GM23338 (cell line): Measurements from ENCODE around the gene AOC3. TPM values are rescaled to one million over a fixed set of nuclear protein-coding genes. Genes with fewer than 3 reads are reported as not detected.

Source experiments
- ATAC-seq: fragments of 200-7000 bp; cut with Tn5 transposase; 3 replicates; pipeline ENCODE4 v1.9.1; 2020
- DNase-seq: peaks from one replicate; pipeline ENCODE4 v3.0.0-alpha.2; 2015; ENCODE audit warnings: low spot score
- H2AFZ ChIP-seq: fragments of 200-600 bp; sonication (generic); 2 replicates; pipeline ENCODE4 v1.8.0; 2016; ENCODE audit warnings: antibody characterized with exemption, mild to moderate bottlenecking, moderate library complexity
- H3F3A ChIP-seq: fragments of 200-600 bp; sonication (generic); replicated peaks from 2 replicates; pipeline ENCODE4 v1.8.0; 2017; ENCODE audit warnings: antibody characterized with exemption, mixed run types, low read depth
- H3K27ac ChIP-seq: fragments of 200-600 bp; sonication (generic); 2 replicates; pipeline ENCODE4 v1.6.1; 2016; ENCODE audit warnings: low read depth
- H3K27me3 ChIP-seq: fragments of 200-600 bp; sonication (generic); 2 replicates; pipeline ENCODE4 v1.8.0; 2016; ENCODE audit warnings: mild to moderate bottlenecking, mixed run types, moderate library complexity; ENCODE audit not compliant: insufficient read depth
- H3K36me3 ChIP-seq: fragments of 200-600 bp; sonication (generic); 2 replicates; pipeline ENCODE4 v1.8.0; 2016; ENCODE audit warnings: mild to moderate bottlenecking; ENCODE audit not compliant: insufficient read depth
- H3K4me1 ChIP-seq: fragments of 200-600 bp; sonication (generic); 2 replicates; pipeline ENCODE4 v1.8.0; 2016; ENCODE audit warnings: mild to moderate bottlenecking, moderate library complexity; ENCODE audit not compliant: insufficient read depth
- H3K4me2 ChIP-seq: fragments of 200-600 bp; sonication (generic); 2 replicates; pipeline ENCODE4 v1.7.1; 2017; ENCODE audit warnings: mixed run types
- H3K4me3 ChIP-seq: fragments of 200-600 bp; sonication (generic); 2 replicates; pipeline ENCODE4 v1.6.1; 2016; ENCODE audit warnings: mixed run types
- H3K79me2 ChIP-seq: fragments of 200-600 bp; sonication (generic); replicated peaks from 2 replicates; pipeline ENCODE4 v1.8.0; 2017; ENCODE audit warnings: mild to moderate bottlenecking; ENCODE audit not compliant: insufficient read depth
- H3K9me2 ChIP-seq: fragments of 200-600 bp; sonication (generic); 2 replicates; pipeline ENCODE4 v1.8.0; 2017; ENCODE audit not compliant: insufficient read depth
- H4K20me1 ChIP-seq: fragments of 200-600 bp; sonication (generic); replicated peaks from 2 replicates; pipeline ENCODE4 v1.8.0; 2017; ENCODE audit warnings: mild to moderate bottlenecking; ENCODE audit not compliant: insufficient read depth
- H3K27ac Mint-ChIP-seq: 2 replicates; pipeline ENCODE4 v1.8.0; 2020; ENCODE audit warnings: inconsistent platforms, mild to moderate bottlenecking, moderate library complexity, mixed read lengths
- H3K27me3 Mint-ChIP-seq: 3 replicates; pipeline ENCODE4 v1.8.0; 2022; ENCODE audit warnings: low read depth, mild to moderate bottlenecking, moderate library complexity, mixed read lengths, inconsistent platforms; ENCODE audit not compliant: insufficient read depth, poor library complexity
- H3K36me3 Mint-ChIP-seq: 3 replicates; pipeline ENCODE4 v1.8.0; 2021; ENCODE audit warnings: low read depth, mild to moderate bottlenecking, inconsistent platforms, moderate library complexity, mixed read lengths
- H3K4me1 Mint-ChIP-seq: 3 replicates; pipeline ENCODE4 v1.8.0; 2020; ENCODE audit warnings: mild to moderate bottlenecking, inconsistent platforms, mixed read lengths
- H3K4me3 Mint-ChIP-seq: 3 replicates; pipeline ENCODE4 v1.8.0; 2021; ENCODE audit warnings: moderate library complexity, mild to moderate bottlenecking, inconsistent platforms, mixed read lengths
- H3K9me3 Mint-ChIP-seq: 3 replicates; pipeline ENCODE4 v1.8.0; 2020; ENCODE audit warnings: moderate library complexity, mild to moderate bottlenecking, inconsistent platforms, mixed read lengths
- CREB1 ChIP-seq: fragments of 250-450 bp; sonication (Bioruptor Pico); IDR thresholded peaks from 2 replicates; pipeline ENCODE4 v1.5.0; 2020; ENCODE audit warnings: low read depth, mild to moderate bottlenecking, moderate library complexity
- EZH2 ChIP-seq: fragments of 200-600 bp; sonication (generic); IDR thresholded peaks from one replicate; pipeline ENCODE4 v1.8.0; 2017; ENCODE audit warnings: antibody characterized with exemption, mild to moderate bottlenecking, low read depth; ENCODE audit not compliant: unreplicated experiment
- EZH2phosphoT487 ChIP-seq: fragments of 200-600 bp; sonication (generic); IDR thresholded peaks from one replicate; pipeline ENCODE4 v1.8.1; 2018; ENCODE audit warnings: antibody characterized with exemption; ENCODE audit not compliant: unreplicated experiment
- JUNB ChIP-seq: IDR thresholded peaks from one replicate; pipeline ENCODE4 v1.6.1; 2016; ENCODE audit warnings: antibody characterized with exemption; ENCODE audit not compliant: unreplicated experiment
- NANOG ChIP-seq: IDR thresholded peaks from 2 replicates; pipeline ENCODE4 v1.6.1; 2016; ENCODE audit warnings: antibody characterized with exemption, borderline replicate concordance
- POLR2AphosphoS5 ChIP-seq: IDR thresholded peaks from 2 replicates; pipeline ENCODE4 v1.6.1; 2016; ENCODE audit warnings: antibody characterized with exemption, low read depth
- STAT1 ChIP-seq: IDR thresholded peaks from one replicate; pipeline ENCODE4 v1.6.1; 2016; ENCODE audit warnings: antibody characterized with exemption; ENCODE audit not compliant: unreplicated experiment
- ZNF114 ChIP-seq: fragments of 250-450 bp; sonication (Bioruptor Pico); IDR thresholded peaks from 2 replicates; pipeline ENCODE4 v1.5.0; 2020; ENCODE audit warnings: mild to moderate bottlenecking, moderate library complexity
- ZNF331 ChIP-seq: fragments of 250-450 bp; sonication (Bioruptor Pico); IDR thresholded peaks from 2 replicates; pipeline ENCODE4 v1.5.0; 2020; ENCODE audit warnings: low read depth, mild to moderate bottlenecking, moderate library complexity
- polyA plus RNA-seq: library from polyadenylated mRNA; unstranded; fragments of >200 nt; fragmentation: Nextera tagmentation; extraction: Ambion mirVana; gene quantifications from 2 replicates; pipeline ENCODE4 v1.2.1, GENCODE V29; 2016
- total RNA-seq: library from RNA; depleted of rRNA; stranded (reverse); fragments of >200 nt; shearing (Covaris generic); gene quantifications from 2 replicates; pipeline ENCODE4 v1.2.3, GENCODE V29; 2014
- TF ChIP-seq, protein P1 (sequence below): fragments of 250-450 bp; sonication (Bioruptor Pico); IDR thresholded peaks from 2 replicates; pipeline ENCODE4 v1.5.0; 2020; ENCODE audit warnings: mild to moderate bottlenecking, moderate library complexity
- TF ChIP-seq, protein P2 (sequence below): IDR thresholded peaks from 2 replicates; pipeline ENCODE4 v1.6.1; 2016; ENCODE audit warnings: antibody characterized with exemption
- TF ChIP-seq, protein P3 (sequence below), 2 experiments: fragments of 200-600 bp in 1 of 2; sonication (generic) in 1 of 2; conservative IDR thresholded peaks; 2 replicates each; pipeline versions ENCODE4 v1.5.1 to v1.6.1; 2016 to 2017; ENCODE audit warnings: antibody characterized with exemption in 2 of 2, low read depth in 2 of 2, mild to moderate bottlenecking in 2 of 2, moderate library complexity in 1 of 2
- TF ChIP-seq, protein P4 (sequence below): IDR thresholded peaks from one replicate; pipeline ENCODE4 v1.6.1; 2018; ENCODE audit warnings: antibody characterized with exemption; ENCODE audit not compliant: unreplicated experiment

AOC3 gene
- total and polyA plus RNA-seq, 2 experiments from 2014 or later, result 1.4 to 1.7 TPM

DNA sequence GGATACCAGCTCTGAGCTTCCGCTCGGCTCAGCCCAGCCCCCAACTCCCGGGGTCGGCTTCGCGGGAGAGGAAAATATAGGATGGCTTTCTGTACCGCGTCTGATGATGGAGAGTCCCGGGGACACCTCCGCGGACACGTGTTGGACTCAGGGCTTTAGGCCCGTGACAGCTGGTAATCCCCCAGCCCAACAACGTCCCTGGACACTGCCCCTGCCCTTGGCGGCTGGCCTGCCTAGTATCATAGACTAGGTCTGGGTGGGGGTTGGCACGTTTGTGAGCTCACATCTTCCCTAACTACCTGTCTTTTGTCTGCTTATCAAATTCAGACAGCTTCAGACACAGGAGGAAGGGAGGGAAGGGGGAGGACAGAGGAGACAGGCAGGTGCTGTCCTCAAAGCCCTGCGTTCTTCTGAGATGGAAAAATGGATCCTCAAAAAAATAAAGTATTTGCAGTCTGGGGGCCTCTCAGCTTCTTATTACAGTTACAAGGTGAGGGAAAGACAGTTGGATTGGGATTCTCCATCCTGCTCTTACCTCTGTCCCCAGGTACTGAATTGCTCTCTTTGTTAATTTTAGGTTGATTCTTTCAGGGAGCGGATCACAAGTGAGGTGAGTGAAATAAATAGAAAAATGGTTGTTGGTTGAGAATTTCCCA, 17.1 kb upstream of the AOC3 start:
- TF ChIP-seq EZH2 (no peak), ZNF331 (CRISPR knock-in tag) (no peak), POLR2AphosphoS5 (no peak), STAT1 (no peak), CREB1 (no peak), NANOG (no peak), EZH2phosphoT487 (no peak), ZNF114 (no peak), JUNB (no peak)
- TF ChIP-seq, protein P1, sequence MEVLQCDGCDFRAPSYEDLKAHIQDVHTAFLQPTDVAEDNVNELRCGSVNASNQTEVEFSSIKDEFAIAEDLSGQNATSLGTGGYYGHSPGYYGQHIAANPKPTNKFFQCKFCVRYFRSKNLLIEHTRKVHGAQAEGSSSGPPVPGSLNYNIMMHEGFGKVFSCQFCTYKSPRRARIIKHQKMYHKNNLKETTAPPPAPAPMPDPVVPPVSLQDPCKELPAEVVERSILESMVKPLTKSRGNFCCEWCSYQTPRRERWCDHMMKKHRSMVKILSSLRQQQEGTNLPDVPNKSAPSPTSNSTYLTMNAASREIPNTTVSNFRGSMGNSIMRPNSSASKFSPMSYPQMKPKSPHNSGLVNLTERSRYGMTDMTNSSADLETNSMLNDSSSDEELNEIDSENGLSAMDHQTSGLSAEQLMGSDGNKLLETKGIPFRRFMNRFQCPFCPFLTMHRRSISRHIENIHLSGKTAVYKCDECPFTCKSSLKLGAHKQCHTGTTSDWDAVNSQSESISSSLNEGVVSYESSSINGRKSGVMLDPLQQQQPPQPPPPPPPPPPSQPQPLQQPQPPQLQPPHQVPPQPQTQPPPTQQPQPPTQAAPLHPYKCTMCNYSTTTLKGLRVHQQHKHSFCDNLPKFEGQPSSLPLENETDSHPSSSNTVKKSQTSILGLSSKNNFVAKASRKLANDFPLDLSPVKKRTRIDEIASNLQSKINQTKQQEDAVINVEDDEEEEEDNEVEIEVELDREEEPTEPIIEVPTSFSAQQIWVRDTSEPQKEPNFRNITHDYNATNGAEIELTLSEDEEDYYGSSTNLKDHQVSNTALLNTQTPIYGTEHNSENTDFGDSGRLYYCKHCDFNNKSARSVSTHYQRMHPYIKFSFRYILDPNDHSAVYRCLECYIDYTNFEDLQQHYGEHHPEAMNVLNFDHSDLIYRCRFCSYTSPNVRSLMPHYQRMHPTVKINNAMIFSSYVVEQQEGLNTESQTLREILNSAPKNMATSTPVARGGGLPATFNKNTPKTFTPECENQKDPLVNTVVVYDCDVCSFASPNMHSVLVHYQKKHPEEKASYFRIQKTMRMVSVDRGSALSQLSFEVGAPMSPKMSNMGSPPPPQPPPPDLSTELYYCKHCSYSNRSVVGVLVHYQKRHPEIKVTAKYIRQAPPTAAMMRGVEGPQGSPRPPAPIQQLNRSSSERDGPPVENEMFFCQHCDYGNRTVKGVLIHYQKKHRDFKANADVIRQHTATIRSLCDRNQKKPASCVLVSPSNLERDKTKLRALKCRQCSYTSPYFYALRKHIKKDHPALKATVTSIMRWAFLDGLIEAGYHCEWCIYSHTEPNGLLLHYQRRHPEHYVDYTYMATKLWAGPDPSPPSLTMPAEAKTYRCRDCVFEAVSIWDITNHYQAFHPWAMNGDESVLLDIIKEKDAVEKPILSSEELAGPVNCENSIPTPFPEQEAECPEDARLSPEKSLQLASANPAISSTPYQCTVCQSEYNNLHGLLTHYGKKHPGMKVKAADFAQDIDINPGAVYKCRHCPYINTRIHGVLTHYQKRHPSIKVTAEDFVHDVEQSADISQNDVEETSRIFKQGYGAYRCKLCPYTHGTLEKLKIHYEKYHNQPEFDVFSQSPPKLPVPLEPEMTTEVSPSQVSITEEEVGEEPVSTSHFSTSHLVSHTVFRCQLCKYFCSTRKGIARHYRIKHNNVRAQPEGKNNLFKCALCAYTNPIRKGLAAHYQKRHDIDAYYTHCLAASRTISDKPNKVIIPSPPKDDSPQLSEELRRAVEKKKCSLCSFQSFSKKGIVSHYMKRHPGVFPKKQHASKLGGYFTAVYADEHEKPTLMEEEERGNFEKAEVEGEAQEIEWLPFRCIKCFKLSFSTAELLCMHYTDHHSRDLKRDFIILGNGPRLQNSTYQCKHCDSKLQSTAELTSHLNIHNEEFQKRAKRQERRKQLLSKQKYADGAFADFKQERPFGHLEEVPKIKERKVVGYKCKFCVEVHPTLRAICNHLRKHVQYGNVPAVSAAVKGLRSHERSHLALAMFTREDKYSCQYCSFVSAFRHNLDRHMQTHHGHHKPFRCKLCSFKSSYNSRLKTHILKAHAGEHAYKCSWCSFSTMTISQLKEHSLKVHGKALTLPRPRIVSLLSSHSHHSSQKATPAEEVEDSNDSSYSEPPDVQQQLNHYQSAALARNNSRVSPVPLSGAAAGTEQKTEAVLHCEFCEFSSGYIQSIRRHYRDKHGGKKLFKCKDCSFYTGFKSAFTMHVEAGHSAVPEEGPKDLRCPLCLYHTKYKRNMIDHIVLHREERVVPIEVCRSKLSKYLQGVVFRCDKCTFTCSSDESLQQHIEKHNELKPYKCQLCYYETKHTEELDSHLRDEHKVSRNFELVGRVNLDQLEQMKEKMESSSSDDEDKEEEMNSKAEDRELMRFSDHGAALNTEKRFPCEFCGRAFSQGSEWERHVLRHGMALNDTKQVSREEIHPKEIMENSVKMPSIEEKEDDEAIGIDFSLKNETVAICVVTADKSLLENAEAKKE (CRISPR knock-in tag), result no peak
- TF ChIP-seq, protein P2, sequence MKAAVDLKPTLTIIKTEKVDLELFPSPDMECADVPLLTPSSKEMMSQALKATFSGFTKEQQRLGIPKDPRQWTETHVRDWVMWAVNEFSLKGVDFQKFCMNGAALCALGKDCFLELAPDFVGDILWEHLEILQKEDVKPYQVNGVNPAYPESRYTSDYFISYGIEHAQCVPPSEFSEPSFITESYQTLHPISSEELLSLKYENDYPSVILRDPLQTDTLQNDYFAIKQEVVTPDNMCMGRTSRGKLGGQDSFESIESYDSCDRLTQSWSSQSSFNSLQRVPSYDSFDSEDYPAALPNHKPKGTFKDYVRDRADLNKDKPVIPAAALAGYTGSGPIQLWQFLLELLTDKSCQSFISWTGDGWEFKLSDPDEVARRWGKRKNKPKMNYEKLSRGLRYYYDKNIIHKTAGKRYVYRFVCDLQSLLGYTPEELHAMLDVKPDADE, result no peak
- TF ChIP-seq, protein P3, sequence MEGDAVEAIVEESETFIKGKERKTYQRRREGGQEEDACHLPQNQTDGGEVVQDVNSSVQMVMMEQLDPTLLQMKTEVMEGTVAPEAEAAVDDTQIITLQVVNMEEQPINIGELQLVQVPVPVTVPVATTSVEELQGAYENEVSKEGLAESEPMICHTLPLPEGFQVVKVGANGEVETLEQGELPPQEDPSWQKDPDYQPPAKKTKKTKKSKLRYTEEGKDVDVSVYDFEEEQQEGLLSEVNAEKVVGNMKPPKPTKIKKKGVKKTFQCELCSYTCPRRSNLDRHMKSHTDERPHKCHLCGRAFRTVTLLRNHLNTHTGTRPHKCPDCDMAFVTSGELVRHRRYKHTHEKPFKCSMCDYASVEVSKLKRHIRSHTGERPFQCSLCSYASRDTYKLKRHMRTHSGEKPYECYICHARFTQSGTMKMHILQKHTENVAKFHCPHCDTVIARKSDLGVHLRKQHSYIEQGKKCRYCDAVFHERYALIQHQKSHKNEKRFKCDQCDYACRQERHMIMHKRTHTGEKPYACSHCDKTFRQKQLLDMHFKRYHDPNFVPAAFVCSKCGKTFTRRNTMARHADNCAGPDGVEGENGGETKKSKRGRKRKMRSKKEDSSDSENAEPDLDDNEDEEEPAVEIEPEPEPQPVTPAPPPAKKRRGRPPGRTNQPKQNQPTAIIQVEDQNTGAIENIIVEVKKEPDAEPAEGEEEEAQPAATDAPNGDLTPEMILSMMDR (conservative IDR thresholded peaks at IDR 0.05; ENCODE audit: low read depth in 2 of 2), result no peak
- TF ChIP-seq, protein P4, sequence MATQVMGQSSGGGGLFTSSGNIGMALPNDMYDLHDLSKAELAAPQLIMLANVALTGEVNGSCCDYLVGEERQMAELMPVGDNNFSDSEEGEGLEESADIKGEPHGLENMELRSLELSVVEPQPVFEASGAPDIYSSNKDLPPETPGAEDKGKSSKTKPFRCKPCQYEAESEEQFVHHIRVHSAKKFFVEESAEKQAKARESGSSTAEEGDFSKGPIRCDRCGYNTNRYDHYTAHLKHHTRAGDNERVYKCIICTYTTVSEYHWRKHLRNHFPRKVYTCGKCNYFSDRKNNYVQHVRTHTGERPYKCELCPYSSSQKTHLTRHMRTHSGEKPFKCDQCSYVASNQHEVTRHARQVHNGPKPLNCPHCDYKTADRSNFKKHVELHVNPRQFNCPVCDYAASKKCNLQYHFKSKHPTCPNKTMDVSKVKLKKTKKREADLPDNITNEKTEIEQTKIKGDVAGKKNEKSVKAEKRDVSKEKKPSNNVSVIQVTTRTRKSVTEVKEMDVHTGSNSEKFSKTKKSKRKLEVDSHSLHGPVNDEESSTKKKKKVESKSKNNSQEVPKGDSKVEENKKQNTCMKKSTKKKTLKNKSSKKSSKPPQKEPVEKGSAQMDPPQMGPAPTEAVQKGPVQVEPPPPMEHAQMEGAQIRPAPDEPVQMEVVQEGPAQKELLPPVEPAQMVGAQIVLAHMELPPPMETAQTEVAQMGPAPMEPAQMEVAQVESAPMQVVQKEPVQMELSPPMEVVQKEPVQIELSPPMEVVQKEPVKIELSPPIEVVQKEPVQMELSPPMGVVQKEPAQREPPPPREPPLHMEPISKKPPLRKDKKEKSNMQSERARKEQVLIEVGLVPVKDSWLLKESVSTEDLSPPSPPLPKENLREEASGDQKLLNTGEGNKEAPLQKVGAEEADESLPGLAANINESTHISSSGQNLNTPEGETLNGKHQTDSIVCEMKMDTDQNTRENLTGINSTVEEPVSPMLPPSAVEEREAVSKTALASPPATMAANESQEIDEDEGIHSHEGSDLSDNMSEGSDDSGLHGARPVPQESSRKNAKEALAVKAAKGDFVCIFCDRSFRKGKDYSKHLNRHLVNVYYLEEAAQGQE, result no peak
- Histone ChIP-seq H3K36me3 (peaks cover 36% of the 10 kb centered on the region), H3K4me2 (peak overlapping the region; percentile 100), H3K79me2 (peaks cover 30% of the 10 kb centered on the region), H3K4me3 (peak overlapping the region; percentile 99), H3K27ac (peak overlapping the region; percentile 95), H2AFZ (peak overlapping the region; percentile 53), H3K27me3 (no peaks in the 10 kb centered on the region), H4K20me1 (peaks cover 12% of the 10 kb centered on the region; the same call in 1 of the 2 replicates), H3K9me2 (no peaks in the 10 kb centered on the region), H3F3A (peaks cover 5% of the 10 kb centered on the region), H3K4me1 (peaks cover 5% of the 10 kb centered on the region; the same call in 1 of the 2 replicates)
- ATAC-seq (no peak), DNase-seq (no peak)
- Mint-ChIP-seq H3K36me3 (peaks cover 47% of the 10 kb centered on the region), H3K27ac (peak overlapping the region; percentile 100), H3K9me3 (no peaks in the 10 kb centered on the region), H3K4me3 (peak overlapping the region; percentile 95), H3K27me3 (peaks cover 10% of the 10 kb centered on the region), H3K4me1 (peaks cover 16% of the 10 kb centered on the region)
